SK-N-SH (cell line): Measurements from ENCODE around the gene FAM114A1. TPM values are rescaled to one million over a fixed set of nuclear protein-coding genes. Genes with fewer than 3 reads are reported as not detected.

Source experiments
- CTCF ChIA-PET: fragments of 300-600, 350-600 bp; formaldehyde crosslinking; extraction: SDS; loops from one replicate; lab custom pipeline; 2021; lab: Yijun Ruan, JAX
- POLR2A ChIA-PET: fragments of 350-600 bp; sonication (Branson Sonifier 250); formaldehyde crosslinking; extraction: SDS; loops from one replicate; lab custom pipeline; 2020; ENCODE audit warnings: antibody characterized with exemption, inconsistent platforms; lab: Yijun Ruan, JAX
- DNase-seq: peaks from one replicate; pipeline ENCODE4 v3.0.0; 2012
- H2AFZ ChIP-seq: fragments of 200-600 bp; sonication (generic); 2 replicates; pipeline ENCODE4 v1.8.1; 2016; ENCODE audit warnings: antibody characterized with exemption, mild to moderate bottlenecking, low read depth
- H3F3A ChIP-seq: fragments of 200-600 bp; sonication (generic); replicated peaks from 2 replicates; pipeline ENCODE3; 2016; ENCODE audit warnings: antibody characterized with exemption, mild to moderate bottlenecking; ENCODE audit not compliant: insufficient read depth
- H3K27ac ChIP-seq, 2 experiments: fragments of 200-500 bp in 1 of 2; fragments of 200-600 bp in 1 of 2; sonication (Bioruptor generic) in 1 of 2; sonication (generic), shearing (Covaris generic) in 1 of 2; 2 replicates each; pipeline versions ENCODE4 v1.5.1 to v1.6.1; 2014 to 2016; ENCODE audit warnings: low read depth in 2 of 2, inconsistent platforms in 1 of 2, low read length in 1 of 2, mild to moderate bottlenecking in 1 of 2, mixed read lengths in 1 of 2
- H3K27me3 ChIP-seq: fragments of 200-600 bp; sonication (generic), shearing (Covaris generic); 2 replicates; pipeline ENCODE4 v1.6.1; 2016; ENCODE audit warnings: mixed run types; ENCODE audit not compliant: insufficient read depth
- H3K36me3 ChIP-seq, 2 experiments: fragments of 200-500 bp in 1 of 2; fragments of 200-600 bp in 1 of 2; sonication (Bioruptor generic) in 1 of 2; sonication (generic) in 1 of 2; replicated peaks in 1 of 2; 2 replicates each; pipeline versions ENCODE3 to v1.5.1; 2014 to 2016; ENCODE audit warnings: low read length in 1 of 2, mild to moderate bottlenecking in 1 of 2; ENCODE audit not compliant: insufficient read depth in 2 of 2, control insufficient read depth in 1 of 2
- H3K4me1 ChIP-seq, 2 experiments: fragments of 200-500 bp in 1 of 2; fragments of 200-600 bp in 1 of 2; sonication (Bioruptor generic) in 1 of 2; sonication (generic), shearing (Covaris generic) in 1 of 2; 2 replicates each; pipeline versions ENCODE4 v1.5.1 to v1.6.1; 2014 to 2016; ENCODE audit warnings: low read depth in 1 of 2, low read length in 1 of 2, mixed run types in 1 of 2; ENCODE audit not compliant: insufficient read depth in 2 of 2, control insufficient read depth in 1 of 2
- H3K4me2 ChIP-seq: fragments of 200-600 bp; sonication (generic), shearing (Covaris generic); 2 replicates; pipeline ENCODE4 v1.6.1; 2017; ENCODE audit warnings: mixed run types
- H3K4me3 ChIP-seq, 2 experiments: fragments of 200-500 bp in 1 of 2; fragments of 200-600 bp in 1 of 2; sonication (Bioruptor generic) in 1 of 2; sonication (generic), shearing (Covaris generic) in 1 of 2; 2 replicates each; pipeline versions ENCODE4 v1.5.1 to v1.8.1; 2014 to 2016; ENCODE audit warnings: low read depth in 2 of 2, inconsistent platforms in 1 of 2, low read length in 1 of 2, mild to moderate bottlenecking in 1 of 2, mixed read lengths in 1 of 2, moderate library complexity in 1 of 2
- H3K79me2 ChIP-seq: fragments of 200-600 bp; sonication (generic); 2 replicates; pipeline ENCODE4 v1.8.1; 2017; ENCODE audit warnings: mild to moderate bottlenecking; ENCODE audit not compliant: insufficient read depth
- H3K9ac ChIP-seq: fragments of 200-600 bp; sonication (generic); 2 replicates; pipeline ENCODE4 v1.6.1; 2017; ENCODE audit warnings: mixed run types
- H3K9me2 ChIP-seq: fragments of 200-600 bp; sonication (generic); 2 replicates; pipeline ENCODE4 v1.6.1; 2017; ENCODE audit warnings: mixed run types
- H3K9me3 ChIP-seq: fragments of 200-600 bp; sonication (generic); 2 replicates; pipeline ENCODE4 v1.6.1; 2017; ENCODE audit warnings: mixed run types, mild to moderate bottlenecking, moderate library complexity
- H4K20me1 ChIP-seq: fragments of 200-600 bp; sonication (generic); 2 replicates; pipeline ENCODE4 v1.6.1; 2017; ENCODE audit warnings: mild to moderate bottlenecking, mixed run types; ENCODE audit not compliant: insufficient read depth
- CHD2 ChIP-seq: fragments of 150-350 bp; IDR thresholded peaks from 2 replicates; pipeline ENCODE4 v1.6.1; 2018; ENCODE audit warnings: low read length; ENCODE audit not compliant: partially characterized antibody
- EP300 ChIP-seq, 2 experiments: IDR thresholded peaks; 2 replicates each; pipeline versions ENCODE4 v1.4.0 to v1.6.1; 2012; ENCODE audit warnings: borderline replicate concordance in 1 of 2, low read depth in 1 of 2, low read length in 1 of 2
- FOSL2 ChIP-seq: IDR thresholded peaks from 2 replicates; pipeline ENCODE4 v1.4.0; 2012; ENCODE audit warnings: low read depth, mild to moderate bottlenecking, moderate library complexity, borderline replicate concordance
- FOXJ3 ChIP-seq: sonication (generic); formaldehyde crosslinking; IDR thresholded peaks from 2 replicates; pipeline ENCODE4 v1.5.1; 2020; ENCODE audit warnings: mild to moderate bottlenecking, missing genetic modification reagents
- FOXM1 ChIP-seq: IDR thresholded peaks from 2 replicates; pipeline ENCODE4 v1.4.0; 2012; ENCODE audit warnings: low read depth, mild to moderate bottlenecking
- GABPA ChIP-seq: IDR thresholded peaks from 2 replicates; pipeline ENCODE4 v1.4.0; 2012; ENCODE audit warnings: low read depth, mild to moderate bottlenecking
- GATA2 ChIP-seq: sonication (generic); formaldehyde crosslinking; IDR thresholded peaks from 2 replicates; pipeline ENCODE4 v1.5.0; 2020; ENCODE audit warnings: mild to moderate bottlenecking, missing genetic modification reagents
- MEF2A ChIP-seq: IDR thresholded peaks from 2 replicates; pipeline ENCODE4 v1.4.0; 2012; ENCODE audit warnings: low read depth, borderline replicate concordance
- MXI1 ChIP-seq: IDR thresholded peaks from 2 replicates; pipeline ENCODE4 v1.6.1; 2012; ENCODE audit warnings: mild to moderate bottlenecking, low read depth, low read length, improper control_type of control experiment
- RXRA ChIP-seq: IDR thresholded peaks from 2 replicates; pipeline ENCODE4 v1.4.0; 2012; ENCODE audit warnings: low read depth, mild to moderate bottlenecking, borderline replicate concordance
- SIN3A ChIP-seq: IDR thresholded peaks from 2 replicates; pipeline ENCODE4 v1.6.1; 2012; ENCODE audit warnings: low read depth, mild to moderate bottlenecking, low read length, moderate library complexity, borderline replicate concordance
- SMC3 ChIP-seq: IDR thresholded peaks from 2 replicates; pipeline ENCODE4 v1.6.1; 2012; ENCODE audit warnings: low read depth, low read length, improper control_type of control experiment
- TAF1 ChIP-seq: IDR thresholded peaks from 2 replicates; pipeline ENCODE4 v1.6.1; 2012; ENCODE audit warnings: low read depth, mild to moderate bottlenecking, low read length, moderate library complexity, borderline replicate concordance
- TEAD4 ChIP-seq: IDR thresholded peaks from 2 replicates; pipeline ENCODE4 v1.4.0; 2012; ENCODE audit warnings: mild to moderate bottlenecking, borderline replicate concordance; ENCODE audit not compliant: insufficient read depth
- WGBS: methylation state at CpG from one replicate; pipeline ENCODE4 v1.1.6; 2017; ENCODE audit warnings: low lambda C conversion rate; 5-methylcytosine and 5-hydroxymethylcytosine counted together
- polyA plus RNA-seq, 3 experiments: library from polyadenylated mRNA; depleted of rRNA; stranded (reverse); fragments of >200 nt; gene quantifications; 2 replicates each; pipeline ENCODE4 v1.2.3, GENCODE V29; 2012
- TF ChIP-seq, protein P1 (sequence below): IDR thresholded peaks from 2 replicates; pipeline ENCODE4 v1.6.1; 2012; ENCODE audit warnings: mild to moderate bottlenecking, low read depth, low read length, moderate library complexity
- TF ChIP-seq, protein P2 (sequence below): IDR thresholded peaks from 2 replicates; pipeline ENCODE4; 2012
- TF ChIP-seq, protein P3 (sequence below): IDR thresholded peaks from 2 replicates; pipeline ENCODE4 v1.4.0; 2012; ENCODE audit warnings: low read depth

FAM114A1 gene
- polyA plus RNA-seq, 1 of the 3 experiments (the other 2 are of a cell fraction), result 54.2 TPM

DNA sequence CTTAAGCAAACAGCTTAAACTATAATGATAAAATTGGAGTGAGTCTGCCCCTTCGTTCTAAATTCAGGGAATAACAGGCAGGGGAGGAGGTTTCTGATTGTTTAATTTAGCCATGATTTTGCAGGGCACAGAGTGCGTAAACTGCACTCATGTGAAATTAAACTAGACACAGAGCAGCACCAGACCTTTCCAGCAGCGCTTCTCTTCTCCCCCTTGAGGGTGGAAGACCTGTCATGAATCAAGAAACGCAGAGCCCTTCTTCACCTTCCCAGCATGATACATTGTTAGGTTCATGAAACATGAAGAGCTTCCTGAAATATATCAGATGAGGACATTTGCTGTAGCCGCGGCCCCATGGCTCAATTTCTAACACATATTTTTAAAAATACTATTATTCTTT, 63.1 kb downstream of the FAM114A1 start:
- Histone ChIP-seq H3K4me1 (peaks cover 0 to 14% of the 10 kb centered on the region in 2 experiments; a peak in 2 of 4 replicates), H4K20me1 (no peaks in the 10 kb centered on the region), H3K9ac (no peak overlapping the region), H3K4me3 (no peak overlapping the region), H2AFZ (no peak overlapping the region), H3K79me2 (no peaks in the 10 kb centered on the region), H3K4me2 (no peak overlapping the region), H3K9me2 (no peaks in the 10 kb centered on the region), H3K27ac (no peak overlapping the region), H3F3A (no peaks in the 10 kb centered on the region), H3K36me3 (peaks cover 8 to 69% of the 10 kb centered on the region in 2 experiments), H3K9me3 (no peaks in the 10 kb centered on the region), H3K27me3 (no peaks in the 10 kb centered on the region)
- peak in 1 of 2 experiments; percentile 32; a peak in 1 of 4 replicates for TF ChIP-seq EP300 (IDR thresholded peaks at IDR 0.05; ENCODE audit: borderline replicate concordance in 1 of 2, low read depth in 1 of 2, low read length in 1 of 2)
- TF ChIP-seq, protein P1, sequence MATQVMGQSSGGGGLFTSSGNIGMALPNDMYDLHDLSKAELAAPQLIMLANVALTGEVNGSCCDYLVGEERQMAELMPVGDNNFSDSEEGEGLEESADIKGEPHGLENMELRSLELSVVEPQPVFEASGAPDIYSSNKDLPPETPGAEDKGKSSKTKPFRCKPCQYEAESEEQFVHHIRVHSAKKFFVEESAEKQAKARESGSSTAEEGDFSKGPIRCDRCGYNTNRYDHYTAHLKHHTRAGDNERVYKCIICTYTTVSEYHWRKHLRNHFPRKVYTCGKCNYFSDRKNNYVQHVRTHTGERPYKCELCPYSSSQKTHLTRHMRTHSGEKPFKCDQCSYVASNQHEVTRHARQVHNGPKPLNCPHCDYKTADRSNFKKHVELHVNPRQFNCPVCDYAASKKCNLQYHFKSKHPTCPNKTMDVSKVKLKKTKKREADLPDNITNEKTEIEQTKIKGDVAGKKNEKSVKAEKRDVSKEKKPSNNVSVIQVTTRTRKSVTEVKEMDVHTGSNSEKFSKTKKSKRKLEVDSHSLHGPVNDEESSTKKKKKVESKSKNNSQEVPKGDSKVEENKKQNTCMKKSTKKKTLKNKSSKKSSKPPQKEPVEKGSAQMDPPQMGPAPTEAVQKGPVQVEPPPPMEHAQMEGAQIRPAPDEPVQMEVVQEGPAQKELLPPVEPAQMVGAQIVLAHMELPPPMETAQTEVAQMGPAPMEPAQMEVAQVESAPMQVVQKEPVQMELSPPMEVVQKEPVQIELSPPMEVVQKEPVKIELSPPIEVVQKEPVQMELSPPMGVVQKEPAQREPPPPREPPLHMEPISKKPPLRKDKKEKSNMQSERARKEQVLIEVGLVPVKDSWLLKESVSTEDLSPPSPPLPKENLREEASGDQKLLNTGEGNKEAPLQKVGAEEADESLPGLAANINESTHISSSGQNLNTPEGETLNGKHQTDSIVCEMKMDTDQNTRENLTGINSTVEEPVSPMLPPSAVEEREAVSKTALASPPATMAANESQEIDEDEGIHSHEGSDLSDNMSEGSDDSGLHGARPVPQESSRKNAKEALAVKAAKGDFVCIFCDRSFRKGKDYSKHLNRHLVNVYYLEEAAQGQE, result no peak
- TF ChIP-seq, protein P2, sequence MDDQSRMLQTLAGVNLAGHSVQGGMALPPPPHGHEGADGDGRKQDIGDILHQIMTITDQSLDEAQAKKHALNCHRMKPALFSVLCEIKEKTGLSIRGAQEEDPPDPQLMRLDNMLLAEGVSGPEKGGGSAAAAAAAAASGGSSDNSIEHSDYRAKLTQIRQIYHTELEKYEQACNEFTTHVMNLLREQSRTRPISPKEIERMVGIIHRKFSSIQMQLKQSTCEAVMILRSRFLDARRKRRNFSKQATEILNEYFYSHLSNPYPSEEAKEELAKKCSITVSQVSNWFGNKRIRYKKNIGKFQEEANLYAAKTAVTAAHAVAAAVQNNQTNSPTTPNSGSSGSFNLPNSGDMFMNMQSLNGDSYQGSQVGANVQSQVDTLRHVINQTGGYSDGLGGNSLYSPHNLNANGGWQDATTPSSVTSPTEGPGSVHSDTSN, result no peak
- no peak for TF ChIP-seq CHD2
- CTCF ChIA-PET, result interaction anchor here (1.2 to 1.5 kb wide), 2 partner anchors 21 to 204 kb away, joined by 3 read pairs; no protein-coding TSS in a partner anchor
- DNase-seq, result peak; percentile 35
- 85% methylated on average over 6 of the region's 6 CpGs for WGBS
- POLR2A ChIA-PET, result interaction anchor here (1.0 to 1.2 kb wide), 2 partner anchors 12 to 113 kb away, joined by 3 read pairs; no protein-coding TSS in a partner anchor

DNA sequence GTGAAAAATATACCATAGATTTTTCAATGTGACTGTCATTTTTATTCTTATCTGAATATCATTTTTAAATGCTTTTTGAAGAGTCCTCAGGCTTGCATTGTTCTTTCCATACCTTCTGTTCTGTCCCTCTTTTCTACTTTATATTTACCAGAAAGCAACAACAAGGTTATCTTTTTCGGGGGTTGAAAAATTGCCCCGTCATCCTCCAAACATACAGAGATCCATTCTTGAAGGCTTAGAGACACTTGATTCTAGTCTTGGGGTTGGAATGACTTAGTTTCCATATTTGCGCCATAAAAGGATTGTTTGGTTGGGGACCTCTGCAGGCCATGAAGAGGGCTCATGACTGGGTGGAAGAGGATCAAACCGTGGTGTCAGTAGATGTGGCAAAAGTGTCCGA, 63.5 kb downstream of the FAM114A1 start:
- Histone ChIP-seq H3K9me3 (no peaks in the 10 kb centered on the region), H3K4me1 (peaks cover 0 to 9% of the 10 kb centered on the region in 2 experiments; a peak in 1 of 4 replicates), H3K79me2 (no peaks in the 10 kb centered on the region), H3K4me3 (no peak overlapping the region), H4K20me1 (no peaks in the 10 kb centered on the region), H3K27ac (no peak overlapping the region), H3K9me2 (no peaks in the 10 kb centered on the region), H3F3A (no peaks in the 10 kb centered on the region), H3K36me3 (peaks cover 8 to 73% of the 10 kb centered on the region in 2 experiments), H3K27me3 (no peaks in the 10 kb centered on the region), H2AFZ (no peak overlapping the region), H3K4me2 (no peak overlapping the region), H3K9ac (no peak overlapping the region)
- POLR2A ChIA-PET, result interaction anchor here (1.0 to 1.2 kb wide), 2 partner anchors 12 to 113 kb away, joined by 3 read pairs; no protein-coding TSS in a partner anchor
- no peak for DNase-seq
- 89% methylated on average over 5 of the region's 5 CpGs for WGBS
- CTCF ChIA-PET, result interaction anchor here (1.2 to 1.5 kb wide), 2 partner anchors 22 to 204 kb away, joined by 3 read pairs; no protein-coding TSS in a partner anchor
- TF ChIP-seq GATA2 (CRISPR knock-in tag), result no peak
- no peak for TF ChIP-seq MEF2A
- TF ChIP-seq, protein P1, result no peak
- TF ChIP-seq TAF1, result no peak
- TF ChIP-seq TEAD4, result no peak
- no peak for TF ChIP-seq SIN3A
- TF ChIP-seq RXRA, result no peak
- no peak for TF ChIP-seq FOXJ3
- TF ChIP-seq, protein P3, sequence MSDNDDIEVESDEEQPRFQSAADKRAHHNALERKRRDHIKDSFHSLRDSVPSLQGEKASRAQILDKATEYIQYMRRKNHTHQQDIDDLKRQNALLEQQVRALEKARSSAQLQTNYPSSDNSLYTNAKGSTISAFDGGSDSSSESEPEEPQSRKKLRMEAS, result no peak
- no peak for TF ChIP-seq CHD2
- no peak for TF ChIP-seq SMC3
- no peak for TF ChIP-seq MXI1
- TF ChIP-seq FOSL2, result no peak
- TF ChIP-seq GABPA, result no peak
- TF ChIP-seq FOXM1, result no peak
